Activated gamma-delta T cell (primary cell): ENCODE data around the gene CFAP77.

Experiments
- DNase-seq: peaks from one replicate; lab custom pipeline; 2025; lab: John Stamatoyannopoulos, UW

CFAP77 gene

DNA sequence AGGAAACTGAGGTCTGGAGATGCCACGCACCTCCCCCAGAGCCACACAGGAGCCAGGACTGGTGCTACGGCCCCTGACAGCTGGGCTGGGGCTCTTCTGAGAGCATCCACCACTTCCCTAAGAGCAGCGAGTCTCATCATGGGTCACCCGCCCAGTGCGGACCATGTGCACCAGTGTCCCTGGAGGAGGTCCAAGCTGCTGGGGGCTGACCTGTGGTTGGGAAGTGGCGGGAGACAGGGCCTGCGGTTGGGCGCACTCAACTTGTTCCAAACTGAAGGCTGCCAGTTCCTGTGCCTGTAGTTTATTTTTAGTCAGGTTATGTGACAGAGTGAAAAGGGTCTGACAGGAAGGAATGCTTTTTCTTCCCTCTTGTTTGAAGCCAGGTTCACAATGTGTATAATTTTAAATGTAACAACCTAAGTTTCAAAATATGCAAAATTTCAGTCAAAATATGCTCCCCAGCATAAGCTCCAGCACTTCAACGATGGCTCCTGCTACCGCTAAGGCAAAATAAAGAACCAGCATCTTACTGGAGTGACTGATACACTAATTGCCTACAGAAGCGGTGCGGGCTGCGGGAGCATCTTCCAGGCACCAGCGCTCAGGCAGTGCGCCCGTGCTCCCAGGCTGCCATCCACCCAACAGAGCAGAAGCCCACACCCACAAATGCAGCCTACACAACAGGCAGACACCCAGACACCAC lies 187.2 kb downstream of the CFAP77 start:
- no peak for DNase-seq

DNA sequence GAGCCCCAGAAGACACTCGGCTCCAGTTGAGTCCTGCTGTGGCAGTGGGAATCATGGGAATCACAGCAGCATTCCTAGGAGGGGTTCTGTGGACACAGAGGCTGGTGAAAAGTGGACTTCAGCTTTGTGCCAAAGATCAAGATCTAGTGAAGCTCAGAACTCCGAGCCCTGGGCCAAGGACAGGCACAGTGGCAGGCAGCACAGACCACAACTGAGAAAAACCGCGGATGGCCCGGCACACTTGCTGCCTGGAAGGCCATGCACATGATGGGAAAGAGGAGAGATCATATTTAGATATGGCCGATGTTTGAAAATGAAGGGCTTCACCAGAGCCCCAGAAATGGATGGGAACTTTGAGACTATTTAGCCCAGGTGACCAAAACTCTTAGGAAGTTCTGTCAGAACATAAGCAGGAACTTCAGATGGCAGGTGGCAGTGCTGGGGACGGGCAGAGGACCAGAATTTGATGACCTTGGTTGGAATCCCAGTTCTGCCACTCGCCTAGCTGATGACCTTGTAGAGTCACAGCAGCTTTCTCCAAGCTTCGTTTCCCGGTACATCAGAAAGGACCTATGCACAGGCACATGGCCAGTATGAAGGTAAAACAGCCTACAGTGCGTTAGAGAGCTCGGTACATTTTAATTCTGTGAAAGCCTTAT lies 190.4 kb downstream of the CFAP77 start:
- no peak for DNase-seq

DNA sequence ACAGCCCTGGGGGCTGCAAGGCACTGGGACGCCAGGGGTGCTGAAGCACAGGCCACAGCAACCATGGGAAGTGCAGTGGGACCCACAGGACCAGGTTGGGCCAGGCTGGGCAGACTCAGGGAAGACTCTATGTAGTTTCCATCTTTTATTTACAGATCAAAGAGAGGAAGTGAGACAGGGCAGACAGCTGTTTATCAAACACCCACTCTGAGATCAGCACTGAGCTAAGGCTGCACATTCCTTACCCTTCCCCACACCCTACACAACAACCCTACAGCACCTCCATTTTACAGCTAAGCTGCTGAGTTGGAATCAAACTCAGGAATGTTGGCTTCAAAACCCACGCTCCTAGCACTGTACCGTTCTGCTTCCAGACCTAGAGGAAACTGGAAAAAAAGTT lies 192.2 kb downstream of the CFAP77 start:
- DNase-seq, result no peak

DNA sequence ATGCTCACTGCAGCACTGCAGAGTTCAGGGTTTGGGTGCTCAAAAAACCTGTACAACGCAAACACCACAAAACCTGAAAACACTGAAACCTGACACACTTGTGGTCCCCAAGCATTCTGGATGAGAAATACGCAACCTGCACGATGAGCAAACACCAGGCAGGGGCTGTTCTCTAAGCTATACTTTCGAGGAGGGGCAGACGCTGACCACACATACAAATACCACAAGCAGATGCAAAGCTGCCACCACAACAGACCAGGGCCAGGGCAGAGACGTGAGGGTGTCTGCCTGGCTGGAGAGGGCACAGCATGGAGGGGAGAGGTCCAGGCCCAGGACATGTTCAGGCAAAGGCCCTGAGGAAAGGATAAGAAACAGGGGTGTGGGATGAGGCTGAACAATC lies 195.4 kb downstream of the CFAP77 start:
- no peak for DNase-seq

DNA sequence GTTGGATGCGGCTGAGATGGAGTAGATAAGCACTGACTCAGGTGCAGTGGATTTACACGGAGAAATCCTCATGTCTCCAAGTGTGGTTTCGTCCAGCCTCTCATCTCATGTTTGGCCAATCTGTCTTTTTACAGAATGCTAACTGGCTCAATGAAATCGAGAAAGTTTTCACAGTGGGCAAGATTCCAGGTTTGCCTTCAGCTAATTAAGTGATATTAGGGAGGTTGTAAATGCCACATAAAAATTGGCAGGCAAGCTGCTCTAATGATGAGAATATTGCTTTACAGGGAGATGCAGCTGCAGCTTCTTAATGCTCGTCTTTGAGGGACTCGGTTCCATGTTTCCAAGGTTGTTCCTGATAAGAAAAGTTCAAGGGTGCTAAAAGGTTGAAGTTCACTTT lies 196.1 kb downstream of the CFAP77 start:
- DNase-seq, result no peak

DNA sequence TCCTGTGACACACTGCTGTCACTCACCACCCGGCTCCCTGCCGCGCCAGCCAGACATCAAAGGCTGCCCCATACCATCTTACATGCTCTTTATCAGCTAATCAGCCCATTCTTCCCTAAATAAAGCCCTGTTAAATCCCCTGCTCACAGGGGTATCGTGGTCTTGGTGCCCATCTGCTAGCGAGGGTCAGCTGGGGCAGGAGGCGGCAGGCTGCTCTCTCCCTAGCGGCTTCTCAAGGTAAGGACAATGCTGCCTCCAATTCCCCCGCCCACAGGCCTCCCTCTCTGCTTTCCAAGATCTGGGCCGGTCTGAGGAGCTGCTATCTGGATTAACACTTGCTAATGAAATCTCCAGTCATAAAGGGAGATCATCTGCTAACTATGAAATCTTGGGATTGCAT lies 199.2 kb downstream of the CFAP77 start:
- no peak for DNase-seq

DNA sequence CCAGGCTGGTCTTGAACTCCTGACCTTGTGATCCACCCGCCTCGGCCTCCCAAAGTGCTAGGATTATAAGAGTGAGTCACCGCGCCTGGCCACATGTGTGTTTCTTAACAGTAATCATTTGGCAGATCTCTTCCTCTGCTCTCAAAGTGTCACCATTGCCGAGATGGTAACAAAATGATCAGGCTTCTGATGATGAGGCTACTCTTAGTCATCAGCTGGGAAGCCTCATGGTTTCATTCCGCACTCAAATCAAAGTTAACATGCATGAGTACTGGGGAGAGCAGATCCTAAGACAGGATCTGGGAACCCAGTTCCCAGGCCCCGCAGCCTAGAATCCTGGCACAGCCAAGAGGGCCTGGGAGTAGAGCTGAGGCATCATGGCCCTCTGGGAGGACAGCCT lies 199.8 kb downstream of the CFAP77 start:
- no peak for DNase-seq

DNA sequence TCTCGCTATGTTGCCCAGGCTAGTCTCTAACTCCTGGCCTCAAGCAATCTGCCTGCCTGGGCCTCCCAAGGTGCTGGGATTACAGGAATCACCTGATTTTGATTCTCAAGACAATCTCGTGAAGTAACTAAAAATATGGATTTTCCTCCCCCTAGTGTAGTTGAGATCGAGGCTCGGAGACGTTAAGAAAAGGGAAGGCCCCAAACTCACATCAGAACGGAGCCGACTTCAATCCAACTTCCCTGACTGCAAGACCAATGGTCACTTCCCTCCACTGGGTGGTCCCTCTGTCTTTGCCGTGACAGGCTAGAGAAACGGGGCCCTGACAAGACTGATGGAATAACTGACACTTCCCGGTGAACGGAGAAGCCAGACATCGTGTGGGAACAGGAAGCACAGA lies 200.7 kb downstream of the CFAP77 start:
- DNase-seq, result no peak

DNA sequence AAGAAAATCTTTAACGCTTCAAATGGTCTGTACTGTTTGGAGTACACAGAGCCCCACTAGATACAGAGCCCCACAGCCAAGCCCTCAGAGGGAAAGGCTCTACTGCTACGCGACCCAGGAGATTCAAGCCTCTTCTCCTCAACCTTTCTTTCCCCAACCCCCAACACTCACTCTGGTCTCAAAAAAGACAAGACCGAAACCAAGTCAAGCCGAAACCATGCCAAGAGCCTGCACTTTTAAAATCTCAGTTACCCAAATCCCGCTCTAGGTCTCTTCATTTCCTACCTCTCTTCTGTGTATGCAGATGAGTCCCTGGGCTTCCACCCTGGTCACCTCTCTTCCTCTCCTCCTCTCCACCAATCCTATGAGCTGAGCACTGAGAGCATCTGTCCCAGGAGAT lies 204.3 kb downstream of the CFAP77 start:
- DNase-seq, result no peak

DNA sequence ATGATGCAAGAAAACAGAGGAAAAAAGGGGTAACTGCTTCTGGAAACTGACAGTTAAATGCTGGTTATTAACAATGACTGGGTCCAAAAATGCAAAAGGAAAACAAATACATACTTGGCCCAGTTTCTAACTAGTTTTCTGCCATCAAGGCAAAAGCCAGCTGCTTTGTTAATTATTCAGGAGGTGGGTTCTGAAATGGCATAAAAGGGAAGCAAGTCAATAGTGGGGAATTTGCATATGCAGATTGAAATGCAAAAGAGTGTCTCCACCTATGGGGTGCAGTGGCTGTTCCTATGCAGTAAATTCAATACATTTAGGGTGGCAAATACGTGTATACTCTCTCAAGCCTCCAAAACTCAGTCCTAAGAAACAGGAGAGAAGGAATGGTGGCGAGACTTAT lies 205.8 kb downstream of the CFAP77 start:
- no peak for DNase-seq

DNA sequence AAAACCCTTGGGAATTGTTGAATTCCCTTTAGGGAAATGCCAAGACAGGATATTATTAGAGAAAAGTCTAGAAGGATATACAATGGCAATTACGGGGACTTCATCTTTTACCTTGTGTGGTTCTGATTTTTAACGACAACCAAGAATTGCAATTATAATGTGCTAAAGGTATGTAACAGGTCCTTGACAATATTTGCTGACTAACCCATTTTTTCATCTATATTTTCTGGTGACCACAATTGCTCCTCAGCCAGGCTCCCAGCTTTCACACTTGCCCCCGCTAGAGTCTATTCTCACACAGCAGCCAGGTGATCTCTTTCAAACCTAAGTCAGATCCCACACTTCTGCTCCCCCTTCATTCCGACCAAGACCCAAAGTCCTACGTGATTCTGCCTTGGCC lies 206.7 kb downstream of the CFAP77 start:
- no peak for DNase-seq

DNA sequence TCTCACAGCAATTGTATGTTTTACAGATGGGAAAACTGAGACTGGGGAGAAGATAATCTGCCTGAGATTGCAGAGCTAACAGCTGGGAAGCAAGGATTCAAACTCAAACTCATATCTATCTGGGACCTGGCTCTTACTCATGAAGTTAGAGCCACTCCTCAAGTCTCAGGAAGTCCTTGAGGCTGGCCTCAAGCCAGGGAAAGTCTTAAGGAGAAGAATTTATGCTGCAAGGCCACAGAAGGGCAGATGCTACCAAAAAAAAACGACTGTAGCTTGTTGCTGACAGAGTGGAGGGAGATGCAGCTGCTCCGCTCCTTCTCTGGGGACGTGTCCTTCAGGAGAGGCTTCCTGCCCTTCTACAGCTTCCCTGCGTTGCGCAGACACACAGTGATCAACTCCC lies 212.1 kb downstream of the CFAP77 start:
- no peak for DNase-seq
